Measurements from ENCODE around the gene KATNB1.

Gene KATNB1

GRCh38 chr16:57723170-57723569 lies 12.4 kb upstream of the KATNB1 start:
- Histone ChIP-seq H3K79me2 (ENCODE audit: low read length) (no peaks in the 10 kb centered on the region), H3K4me2 (ENCODE audit: low read depth, low read length) (no peak overlapping the region), H3K9me3 (replicated peaks; ENCODE audit: insufficient read depth, low read length) (no peaks in the 10 kb centered on the region), H3K4me1 (ENCODE audit: low read length) (no peaks in the 10 kb centered on the region), H3K27me3 (replicated peaks; ENCODE audit: insufficient read depth, low read length) (peaks cover 17% of the 10 kb centered on the region; the same call in 1 of the 2 replicates), H3K4me3 (ENCODE audit: low read length) (no peak overlapping the region), H3K9ac (ENCODE audit: low read length) (no peak overlapping the region), H3K36me3 (replicated peaks; ENCODE audit: insufficient read depth, low read length) (no peaks in the 10 kb centered on the region), H3F3A (ENCODE audit: insufficient read depth, low read length) (no peaks in the 10 kb centered on the region), H3K9me2 (replicated peaks; ENCODE audit: insufficient read depth, low read length) (no peaks in the 10 kb centered on the region), H4K20me1 (ENCODE audit: insufficient read depth, low read length) (no peaks in the 10 kb centered on the region), H3K27ac (ENCODE audit: low read length) (no peak overlapping the region), H2AFZ (ENCODE audit: low read length) (no peak overlapping the region)
- no peak for DNase-seq
- TF ChIP-seq EZH2phosphoT487 (IDR thresholded peaks at IDR 0.05; ENCODE audit: low read length) (no peak), EZH2 (optimal IDR thresholded peaks at IDR 0.05; ENCODE audit: low read depth, low read length) (no peak), CTCF (IDR thresholded peaks at IDR 0.05; ENCODE audit: low read length) (no peak)

- TF ChIP-seq CTCF (IDR thresholded peaks at IDR 0.05; ENCODE audit: low read length) (no peak), EZH2 (optimal IDR thresholded peaks at IDR 0.05; ENCODE audit: low read depth, low read length) (no peak), EZH2phosphoT487 (IDR thresholded peaks at IDR 0.05; ENCODE audit: low read length) (no peak)
- Histone ChIP-seq H3K27ac (ENCODE audit: low read length) (no peak overlapping the region), H3K36me3 (replicated peaks; ENCODE audit: insufficient read depth, low read length) (no peaks in the 10 kb centered on the region), H3K9me3 (replicated peaks; ENCODE audit: insufficient read depth, low read length) (no peaks in the 10 kb centered on the region), H3K27me3 (replicated peaks; ENCODE audit: insufficient read depth, low read length) (peaks cover 17% of the 10 kb centered on the region; the same call in 1 of the 2 replicates), H3K9me2 (replicated peaks; ENCODE audit: insufficient read depth, low read length) (no peaks in the 10 kb centered on the region), H4K20me1 (ENCODE audit: insufficient read depth, low read length) (no peaks in the 10 kb centered on the region), H3K79me2 (ENCODE audit: low read length) (no peaks in the 10 kb centered on the region), H3K4me1 (ENCODE audit: low read length) (no peaks in the 10 kb centered on the region), H3K9ac (ENCODE audit: low read length) (no peak overlapping the region), H3F3A (ENCODE audit: insufficient read depth, low read length) (no peaks in the 10 kb centered on the region), H3K4me2 (ENCODE audit: low read depth, low read length) (no peak overlapping the region), H3K4me3 (ENCODE audit: low read length) (no peak overlapping the region), H2AFZ (ENCODE audit: low read length) (no peak overlapping the region)
- DNase-seq = no peak
Measured at GRCh38 chr16:57724531-57724930, 11.0 kb upstream of the KATNB1 start.

- Histone ChIP-seq H3K27ac (ENCODE audit: low read length) (no peak overlapping the region), H2AFZ (ENCODE audit: low read length) (no peak overlapping the region), H3F3A (ENCODE audit: insufficient read depth, low read length) (no peaks in the 10 kb centered on the region), H3K9me3 (replicated peaks; ENCODE audit: insufficient read depth, low read length) (no peaks in the 10 kb centered on the region), H3K4me2 (ENCODE audit: low read depth, low read length) (no peak overlapping the region), H3K4me1 (ENCODE audit: low read length) (no peaks in the 10 kb centered on the region), H3K79me2 (ENCODE audit: low read length) (no peaks in the 10 kb centered on the region), H3K9ac (ENCODE audit: low read length) (no peak overlapping the region), H3K27me3 (replicated peaks; ENCODE audit: insufficient read depth, low read length) (peaks cover 17% of the 10 kb centered on the region; the same call in 1 of the 2 replicates), H3K4me3 (ENCODE audit: low read length) (no peak overlapping the region), H3K9me2 (replicated peaks; ENCODE audit: insufficient read depth, low read length) (no peaks in the 10 kb centered on the region), H4K20me1 (ENCODE audit: insufficient read depth, low read length) (no peaks in the 10 kb centered on the region), H3K36me3 (replicated peaks; ENCODE audit: insufficient read depth, low read length) (no peaks in the 10 kb centered on the region)
- no peak for DNase-seq
- TF ChIP-seq CTCF (IDR thresholded peaks at IDR 0.05; ENCODE audit: low read length) = no peak
- TF ChIP-seq EZH2phosphoT487 (IDR thresholded peaks at IDR 0.05; ENCODE audit: low read length) = no peak
- no peak for TF ChIP-seq EZH2 (optimal IDR thresholded peaks at IDR 0.05; ENCODE audit: low read depth, low read length)
Measured at GRCh38 chr16:57725151-57725550, 10.4 kb upstream of the KATNB1 start.

All from MM.1S (cell line).